HG02840 (cell line): Measurements from ENCODE around the gene PIK3CG.

Experiments used
- ATAC-seq: cut with Tn5 transposase; IDR thresholded peaks from one replicate; pipeline ENCODE4 v1.9.1; 2021; ENCODE audit warnings: mild to moderate bottlenecking, moderate library complexity, moderate number of reproducible peaks; ENCODE audit not compliant: unreplicated experiment, low FRiP score

PIK3CG gene

DNA sequence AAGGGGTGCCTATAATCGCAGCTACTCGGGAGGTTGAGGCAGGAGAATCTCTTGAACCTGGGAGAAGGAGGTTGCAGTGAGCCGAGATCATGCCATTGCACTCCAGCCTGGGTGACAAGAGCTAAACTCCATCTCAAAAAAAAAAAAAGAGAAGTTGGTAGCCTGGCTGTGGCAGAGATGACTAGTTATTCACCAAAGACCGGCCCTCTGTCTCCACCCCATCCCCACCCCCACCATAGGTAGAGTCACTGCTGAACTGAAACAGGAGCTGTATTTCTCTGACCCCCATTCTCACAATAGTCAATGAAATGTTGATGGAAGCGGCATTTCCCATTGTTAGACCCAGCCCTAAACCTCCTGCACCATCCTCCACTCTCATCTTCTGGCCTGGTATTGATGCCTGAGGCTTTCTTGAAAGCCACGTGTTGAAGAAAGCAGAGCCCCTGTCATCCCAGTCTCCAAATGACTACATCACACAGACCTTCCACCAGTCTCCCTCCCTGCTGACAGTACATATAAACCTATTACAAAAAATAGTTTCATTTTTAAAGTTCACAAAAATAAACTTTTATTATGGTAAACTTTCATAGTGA, 9.4 kb upstream of the PIK3CG start:
- no peak for ATAC-seq

DNA sequence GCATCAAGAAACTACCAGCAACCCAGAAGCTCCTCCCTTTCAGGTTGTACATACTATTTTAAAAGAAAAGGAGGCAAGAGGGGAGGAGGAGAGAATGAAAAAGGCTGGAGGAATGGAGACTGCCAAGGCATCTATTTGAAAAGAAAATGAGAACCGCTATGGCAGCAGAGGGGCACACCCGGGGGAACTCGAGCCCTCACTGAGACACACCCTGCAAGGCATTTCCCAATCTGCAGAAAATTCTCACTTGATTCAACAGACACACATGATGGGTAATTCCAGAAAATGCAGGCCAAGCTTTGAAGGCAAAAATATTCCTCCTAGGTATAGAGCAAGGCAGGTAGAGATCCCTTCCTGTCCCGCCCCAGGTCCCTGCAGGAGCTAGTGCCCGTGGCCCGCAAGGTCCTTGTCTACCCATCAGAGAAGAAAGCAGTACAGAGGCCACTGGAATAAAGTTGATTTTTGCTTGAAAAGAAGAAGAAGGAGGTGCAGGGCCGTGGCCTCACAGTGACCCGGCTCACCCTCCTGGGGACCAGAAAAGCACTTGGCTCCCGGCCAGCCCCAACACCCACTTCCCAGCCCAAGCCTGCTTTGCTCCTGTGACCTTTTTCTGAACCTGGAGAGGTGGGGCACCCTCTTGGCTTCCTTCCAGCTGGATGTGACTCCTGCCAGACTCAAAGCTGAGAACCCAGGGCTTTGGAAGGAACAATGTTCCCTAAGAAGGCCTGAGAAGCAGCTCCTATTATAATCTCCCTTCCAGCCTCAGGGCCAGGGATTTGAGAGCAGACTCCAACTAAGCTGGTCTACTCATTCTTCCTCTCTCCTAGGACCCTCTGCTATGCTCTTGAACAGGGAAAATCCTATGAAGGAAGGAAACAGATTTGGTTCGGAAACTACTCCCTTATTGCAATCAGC, 6.2 kb upstream of the PIK3CG start:
- no peak for ATAC-seq

DNA sequence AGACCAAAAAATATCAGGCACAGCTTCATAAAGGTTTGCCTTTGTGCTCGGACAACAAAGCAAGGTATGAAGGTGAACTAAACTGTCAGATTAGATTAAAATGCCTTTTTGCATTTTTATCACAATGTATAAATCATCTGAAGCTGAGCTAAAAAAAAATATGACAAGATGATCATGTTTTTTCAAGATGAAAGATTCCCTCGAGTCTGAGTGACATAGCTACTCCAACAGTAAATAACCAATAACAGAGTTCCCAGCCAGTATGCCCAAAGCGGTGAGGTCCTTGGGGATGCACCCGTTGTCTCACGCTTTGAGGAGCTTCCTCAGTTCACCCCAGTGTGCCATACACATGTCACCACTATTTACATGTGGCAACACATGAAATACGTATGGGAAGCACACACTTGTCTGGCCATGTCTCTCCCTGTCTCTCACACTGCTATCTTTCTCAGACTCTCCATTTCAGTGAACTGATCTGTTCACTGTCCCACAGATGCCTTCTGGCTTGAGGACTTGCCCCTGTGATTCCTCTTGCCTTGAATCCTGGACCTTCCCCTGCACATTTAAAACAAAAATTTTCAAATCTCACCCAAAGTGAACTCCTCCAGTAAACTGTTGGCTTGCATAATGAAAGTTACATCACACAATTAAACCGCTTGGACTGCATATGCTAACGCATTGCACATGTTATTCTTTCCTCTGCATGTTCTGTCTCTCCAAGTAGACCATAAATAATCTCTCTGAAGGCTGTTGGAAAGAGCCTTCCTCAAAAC, 2.6 kb upstream of the PIK3CG start:
- no peak for ATAC-seq

DNA sequence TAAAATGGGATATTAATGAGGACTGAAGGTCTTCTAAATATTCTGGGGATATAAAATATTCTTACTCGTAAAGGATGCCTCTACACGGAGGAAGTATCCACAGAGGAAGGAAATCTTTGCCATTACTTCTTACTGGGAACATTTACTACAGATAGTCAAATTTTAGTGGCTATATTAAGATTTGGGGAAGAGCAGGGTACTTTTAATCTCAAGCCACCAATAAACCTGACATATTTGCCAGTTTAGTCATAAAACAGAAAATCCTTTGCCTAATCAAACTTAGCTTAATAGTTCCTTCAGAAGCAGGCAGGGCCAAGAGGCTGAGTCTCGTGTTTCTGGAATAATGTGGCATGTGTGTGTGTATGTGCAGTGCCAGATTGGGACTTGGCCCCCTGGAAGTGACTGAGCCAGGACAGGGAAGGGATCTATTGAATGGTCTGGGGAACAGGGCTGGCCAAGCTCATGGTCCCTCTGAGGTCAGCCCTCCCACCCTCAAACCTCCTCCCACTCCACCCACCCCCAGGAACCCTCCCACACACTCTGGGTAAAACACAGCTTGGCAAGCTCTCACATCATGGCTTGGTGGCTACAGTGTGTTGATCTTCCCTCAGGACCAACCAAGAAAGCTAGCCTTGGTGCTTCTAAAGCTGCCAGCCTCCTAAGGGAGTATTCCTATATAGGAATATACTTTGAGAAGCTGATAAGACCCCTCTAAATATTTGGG, 1.6 kb upstream of the PIK3CG start:
- ATAC-seq = no peak

- ATAC-seq = peak; percentile 33
Measured at GRCh38 chr7:106864298-106865081, 592 bp upstream of the PIK3CG start.

- ATAC-seq = no peak
Measured at GRCh38 chr7:106866298-106867281, 1.5 kb downstream of the PIK3CG start.

DNA sequence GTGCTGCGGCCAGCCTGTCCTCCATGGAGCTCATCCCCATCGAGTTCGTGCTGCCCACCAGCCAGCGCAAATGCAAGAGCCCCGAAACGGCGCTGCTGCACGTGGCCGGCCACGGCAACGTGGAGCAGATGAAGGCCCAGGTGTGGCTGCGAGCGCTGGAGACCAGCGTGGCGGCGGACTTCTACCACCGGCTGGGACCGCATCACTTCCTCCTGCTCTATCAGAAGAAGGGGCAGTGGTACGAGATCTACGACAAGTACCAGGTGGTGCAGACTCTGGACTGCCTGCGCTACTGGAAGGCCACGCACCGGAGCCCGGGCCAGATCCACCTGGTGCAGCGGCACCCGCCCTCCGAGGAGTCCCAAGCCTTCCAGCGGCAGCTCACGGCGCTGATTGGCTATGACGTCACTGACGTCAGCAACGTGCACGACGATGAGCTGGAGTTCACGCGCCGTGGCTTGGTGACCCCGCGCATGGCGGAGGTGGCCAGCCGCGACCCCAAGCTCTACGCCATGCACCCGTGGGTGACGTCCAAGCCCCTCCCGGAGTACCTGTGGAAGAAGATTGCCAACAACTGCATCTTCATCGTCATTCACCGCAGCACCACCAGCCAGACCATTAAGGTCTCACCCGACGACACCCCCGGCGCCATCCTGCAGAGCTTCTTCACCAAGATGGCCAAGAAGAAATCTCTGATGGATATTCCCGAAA, 2.7 kb downstream of the PIK3CG start:
- ATAC-seq = no peak

DNA sequence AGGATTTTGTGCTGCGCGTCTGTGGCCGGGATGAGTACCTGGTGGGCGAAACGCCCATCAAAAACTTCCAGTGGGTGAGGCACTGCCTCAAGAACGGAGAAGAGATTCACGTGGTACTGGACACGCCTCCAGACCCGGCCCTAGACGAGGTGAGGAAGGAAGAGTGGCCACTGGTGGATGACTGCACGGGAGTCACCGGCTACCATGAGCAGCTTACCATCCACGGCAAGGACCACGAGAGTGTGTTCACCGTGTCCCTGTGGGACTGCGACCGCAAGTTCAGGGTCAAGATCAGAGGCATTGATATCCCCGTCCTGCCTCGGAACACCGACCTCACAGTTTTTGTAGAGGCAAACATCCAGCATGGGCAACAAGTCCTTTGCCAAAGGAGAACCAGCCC, 3.3 kb downstream of the PIK3CG start:
- ATAC-seq = no peak

DNA sequence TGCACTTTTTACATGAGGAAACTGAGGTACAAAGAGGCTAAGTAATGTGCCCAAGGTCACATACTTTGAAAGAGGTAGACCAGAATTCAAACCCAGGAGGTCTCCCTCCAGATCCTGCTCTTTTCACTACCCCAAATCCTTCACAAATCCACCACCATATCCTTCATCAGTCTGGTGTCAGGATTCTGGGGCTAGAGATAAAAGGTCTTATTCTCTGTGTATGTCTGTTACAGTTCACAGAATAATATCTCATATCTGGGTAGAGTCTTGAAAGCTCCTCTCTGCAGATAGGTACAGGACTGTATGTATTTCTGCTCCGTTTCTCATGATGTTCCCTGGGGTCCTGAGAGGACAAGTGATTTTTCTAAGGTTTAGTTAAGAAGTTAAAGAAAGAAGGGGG, 4.9 kb downstream of the PIK3CG start:
- ATAC-seq = no peak

GRCh38 chr7:106870528-106870927, 5.4 kb downstream of the PIK3CG start:
- ATAC-seq = no peak

- ATAC-seq = peak; percentile 93
Measured at GRCh38 chr7:106870983-106871410, 5.9 kb downstream of the PIK3CG start.

DNA sequence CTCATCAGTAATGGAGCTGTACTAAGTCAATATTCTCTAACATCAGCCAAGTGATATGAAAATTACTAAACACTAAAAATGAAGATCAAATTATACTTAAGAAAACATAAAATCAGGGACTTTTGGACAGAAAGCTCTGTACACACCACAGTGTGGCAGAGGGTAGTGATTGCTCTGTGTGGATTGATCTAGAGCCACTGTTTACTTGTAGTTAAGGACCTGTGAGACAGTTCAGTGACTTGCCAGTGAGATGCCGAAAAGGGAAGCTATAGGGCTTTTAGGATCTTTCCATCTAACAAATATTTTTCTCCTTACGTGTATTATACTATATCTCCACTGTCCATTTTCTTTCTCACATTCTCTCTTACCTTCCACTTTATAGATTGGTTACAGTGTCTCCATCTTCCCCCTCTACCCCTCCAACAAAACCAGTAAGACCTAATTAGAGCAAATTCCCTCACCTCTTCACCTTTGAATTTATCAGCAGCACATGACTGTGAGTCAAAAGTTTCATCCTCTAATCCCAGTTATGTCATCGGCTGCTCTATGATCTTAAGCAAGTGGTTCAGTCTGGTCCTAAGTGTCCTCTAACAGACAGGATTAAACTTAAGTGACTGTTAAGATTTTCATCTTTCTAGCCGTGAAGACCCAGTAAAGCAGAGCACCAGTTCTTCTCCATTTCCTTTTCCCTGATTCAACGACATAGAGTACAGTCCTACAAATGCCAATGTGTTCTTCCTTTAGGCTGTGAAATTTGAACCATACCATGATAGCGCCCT, 6.9 kb downstream of the PIK3CG start:
- no peak for ATAC-seq

DNA sequence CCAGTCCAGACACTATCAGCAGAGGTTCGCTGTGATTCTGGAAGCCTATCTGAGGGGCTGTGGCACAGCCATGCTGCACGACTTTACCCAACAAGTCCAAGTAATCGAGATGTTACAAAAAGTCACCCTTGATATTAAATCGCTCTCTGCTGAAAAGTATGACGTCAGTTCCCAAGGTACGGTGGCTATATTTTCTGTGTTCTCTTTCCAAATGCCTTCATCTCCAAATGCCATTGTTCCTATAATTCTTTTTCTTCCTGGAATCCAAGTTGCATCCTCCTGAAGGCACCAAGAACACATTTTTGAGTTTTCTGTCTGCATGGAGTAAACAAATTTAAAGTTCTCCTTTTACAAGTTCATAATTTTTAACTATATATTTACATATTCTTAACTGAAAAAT, 7.7 kb downstream of the PIK3CG start:
- ATAC-seq = no peak

GRCh38 chr7:106874076-106874475, 9.0 kb downstream of the PIK3CG start:
- ATAC-seq = no peak

- ATAC-seq = no peak
Measured at GRCh38 chr7:106875508-106875907, 10.4 kb downstream of the PIK3CG start.

- no peak for ATAC-seq
Measured at GRCh38 chr7:106878748-106879439, 13.8 kb downstream of the PIK3CG start.

GRCh38 chr7:106881984-106882383, 16.9 kb downstream of the PIK3CG start:
- ATAC-seq = no peak
